Thymus (tissue), 11 donors: ENCODE results near the gene MPP7. TPM values are rescaled to one million over a fixed set of nuclear protein-coding genes. Genes with fewer than 3 reads are reported as not detected.

Experiments used
- DNase-seq, 9 donors: peaks; one replicate each; pipeline ENCODE4 v3.0.0-alpha.2; 2013; ENCODE audit warnings: low spot score in 9 of 9, low read depth in 6 of 9, missing footprints in 1 of 9
- H3K27ac ChIP-seq, 2 donors: one replicate each; pipeline ENCODE4 v1.5.1; 2013; ENCODE audit warnings: control low read depth in 1 of 2, low read depth in 1 of 2, low read length in 1 of 2, mild to moderate bottlenecking in 1 of 2, moderate library complexity in 1 of 2
- H3K27me3 ChIP-seq, 2 donors: one replicate each; pipeline ENCODE4 v1.5.1; 2013; ENCODE audit warnings: low read length in 1 of 2; ENCODE audit not compliant: control insufficient read depth in 2 of 2, insufficient read depth in 1 of 2
- H3K36me3 ChIP-seq, 2 donors: one replicate each; pipeline ENCODE4 v1.5.1; 2013; ENCODE audit warnings: low read length in 1 of 2, mild to moderate bottlenecking in 1 of 2, moderate library complexity in 1 of 2; ENCODE audit not compliant: control insufficient read depth in 2 of 2, insufficient read depth in 2 of 2
- H3K4me1 ChIP-seq, 2 donors: one replicate each; pipeline ENCODE4 v1.5.1; 2013; ENCODE audit warnings: low read length in 2 of 2; ENCODE audit not compliant: control insufficient read depth in 2 of 2, insufficient read depth in 2 of 2
- H3K4me3 ChIP-seq, 2 donors: one replicate each; pipeline ENCODE4 v1.5.1; 2013; ENCODE audit warnings: low read length in 2 of 2, control low read depth in 1 of 2, mild to moderate bottlenecking in 1 of 2
- H3K9me3 ChIP-seq, 2 donors: one replicate each; pipeline ENCODE4 v1.5.1; 2013; ENCODE audit warnings: low read length in 1 of 2, mild to moderate bottlenecking in 1 of 2; ENCODE audit not compliant: control insufficient read depth in 2 of 2, insufficient read depth in 1 of 2
- WGBS: extraction: QIAGEN DNeasy Blood & Tissue Kit; methylation state at CpG from one replicate; pipeline ENCODE4 v1.1.7; 2013; 5-methylcytosine and 5-hydroxymethylcytosine counted together
- polyA plus RNA-seq: library from polyadenylated mRNA; stranded (reverse); fragments of 200-250 nt; gene quantifications from one replicate; pipeline ENCODE4 v1.2.3, GENCODE V29; 2013
- total RNA-seq: library from RNA; stranded (reverse); fragments of 120-200 nt; gene quantifications from one replicate; pipeline ENCODE4 v1.2.4, GENCODE V29; 2013
- donor health status: healthy.

MPP7 gene
- total and polyA plus RNA-seq, 2 donors: 2.8 to 5.1 TPM

GRCh38 chr10:28269842-28270456 lies 32.9 kb downstream of the MPP7 start:
- Histone ChIP-seq H3K27ac (no peak overlapping the region), H3K4me1 (no peaks in the 10 kb centered on the region), H3K4me3 (no peak overlapping the region), H3K36me3 (no peaks in the 10 kb centered on the region), H3K9me3 (no peaks in the 10 kb centered on the region), H3K27me3 (no peaks in the 10 kb centered on the region)
- WGBS: 97% methylated on average over 9 of the region's 9 CpGs
- no peak for DNase-seq

- H3K27me3 ChIP-seq: no peaks in the 10 kb centered on the region
- no peaks in the 10 kb centered on the region for H3K36me3 ChIP-seq
- WGBS: 97% methylated on average over 3 of the region's 3 CpGs
- no peak for DNase-seq
- no peak overlapping the region for H3K27ac ChIP-seq
- no peaks in the 10 kb centered on the region for H3K9me3 ChIP-seq
- H3K4me3 ChIP-seq: no peak overlapping the region
- no peaks in the 10 kb centered on the region for H3K4me1 ChIP-seq
Observed at GRCh38 chr10:28266449-28267224, 36.2 kb downstream of the MPP7 start.

- DNase-seq: no peak
- Histone ChIP-seq H3K4me1 (no peaks in the 10 kb centered on the region), H3K9me3 (no peaks in the 10 kb centered on the region), H3K27ac (no peak overlapping the region), H3K4me3 (no peak overlapping the region), H3K36me3 (no peaks in the 10 kb centered on the region), H3K27me3 (no peaks in the 10 kb centered on the region)
- 89% methylated on average over 10 of the region's 10 CpGs for WGBS
Observed at GRCh38 chr10:28263136-28263857, 39.6 kb downstream of the MPP7 start.

GRCh38 chr10:28256776-28257175 lies 46.1 kb downstream of the MPP7 start:
- no peak for DNase-seq
- H3K9me3 ChIP-seq: no peaks in the 10 kb centered on the region
- 99% methylated on average over 2 of the region's 2 CpGs for WGBS
- H3K36me3 ChIP-seq: no peaks in the 10 kb centered on the region
- H3K27ac ChIP-seq: no peak overlapping the region
- no peak overlapping the region for H3K4me3 ChIP-seq
- H3K27me3 ChIP-seq: no peaks in the 10 kb centered on the region
- no peaks in the 10 kb centered on the region for H3K4me1 ChIP-seq

GRCh38 chr10:28254290-28254985 lies 48.4 kb downstream of the MPP7 start:
- Histone ChIP-seq H3K27ac (no peak overlapping the region), H3K27me3 (no peaks in the 10 kb centered on the region), H3K4me3 (no peak overlapping the region), H3K4me1 (no peaks in the 10 kb centered on the region), H3K9me3 (no peaks in the 10 kb centered on the region), H3K36me3 (no peaks in the 10 kb centered on the region)
- WGBS: 54% methylated on average over 6 of the region's 6 CpGs
- no peak for DNase-seq

GRCh38 chr10:28253169-28253785 lies 49.6 kb downstream of the MPP7 start:
- no peak overlapping the region for H3K27ac ChIP-seq
- no peak for DNase-seq
- no peak overlapping the region for H3K4me3 ChIP-seq
- WGBS: 97% methylated on average over 11 of the region's 11 CpGs
- peaks cover 0 to 1% of the 10 kb centered on the region in 2 donors for H3K4me1 ChIP-seq
- no peaks in the 10 kb centered on the region for H3K9me3 ChIP-seq
- no peaks in the 10 kb centered on the region for H3K36me3 ChIP-seq
- no peaks in the 10 kb centered on the region for H3K27me3 ChIP-seq

Other genes starting within 250 kb of the MPP7 start
- 70.5 TPM for gene WAC, start 230.1 kb upstream of the MPP7 start, total RNA-seq
- gene WAC, start 230.1 kb upstream of the MPP7 start, polyA plus RNA-seq: 54.2 TPM